Measurements from ENCODE around the gene ZFP64.

GRCh38 chr20:52201395-52201794 is 9.8 kb upstream of the ZFP64 start:
- TF ChIP-seq CTCF (conservative IDR thresholded peaks at IDR 0.05; ENCODE audit: low read depth, low read length) (no peak), CEBPB (IDR thresholded peaks at IDR 0.05; ENCODE audit: low read depth, low read length) (no peak), ELK1 (IDR thresholded peaks at IDR 0.05; ENCODE audit: borderline replicate concordance, low read depth, low read length) (no peak)

Measured in IMR-90 (cell line).